PFSK-1 (cell line): ENCODE data around the gene GTF2F2.

Experiments
- FOXP2 ChIP-seq: optimal IDR thresholded peaks from 2 replicates; pipeline ENCODE3; 2011; ENCODE audit warnings: borderline replicate concordance, control low read depth, inconsistent platforms; ENCODE audit not compliant: insufficient read depth; ENCODE audit errors: extremely low read length, extremely low read depth
- POLR2AphosphoS5 ChIP-seq: IDR thresholded peaks from 2 replicates; pipeline ENCODE4 v1.6.1; 2012; ENCODE audit warnings: low read depth, mild to moderate bottlenecking, control low read depth, low read length, moderate library complexity
- REST ChIP-seq, 2 experiments: IDR thresholded peaks; 2 replicates each; pipeline versions ENCODE4 v1.6.1 to v1.8.0; 2011 to 2012; ENCODE audit warnings: low read depth in 2 of 2, low read length in 2 of 2, control low read depth in 1 of 2, inconsistent platforms in 1 of 2, mild to moderate bottlenecking in 1 of 2, moderate library complexity in 1 of 2; ENCODE audit not compliant: insufficient read depth in 1 of 2
- SIN3A ChIP-seq: IDR thresholded peaks from 2 replicates; pipeline ENCODE4 v1.6.1; 2012; ENCODE audit warnings: mild to moderate bottlenecking, low read length, moderate library complexity, borderline replicate concordance; ENCODE audit not compliant: insufficient read depth
- TAF1 ChIP-seq: IDR thresholded peaks from 2 replicates; pipeline ENCODE4 v1.6.1; 2012; ENCODE audit warnings: low read length, control low read depth, borderline replicate concordance; ENCODE audit not compliant: insufficient read depth

Gene GTF2F2

GRCh38 chr13:45156565-45157361 is 36.5 kb downstream of the GTF2F2 start:
- no peak for TF ChIP-seq TAF1

DNA sequence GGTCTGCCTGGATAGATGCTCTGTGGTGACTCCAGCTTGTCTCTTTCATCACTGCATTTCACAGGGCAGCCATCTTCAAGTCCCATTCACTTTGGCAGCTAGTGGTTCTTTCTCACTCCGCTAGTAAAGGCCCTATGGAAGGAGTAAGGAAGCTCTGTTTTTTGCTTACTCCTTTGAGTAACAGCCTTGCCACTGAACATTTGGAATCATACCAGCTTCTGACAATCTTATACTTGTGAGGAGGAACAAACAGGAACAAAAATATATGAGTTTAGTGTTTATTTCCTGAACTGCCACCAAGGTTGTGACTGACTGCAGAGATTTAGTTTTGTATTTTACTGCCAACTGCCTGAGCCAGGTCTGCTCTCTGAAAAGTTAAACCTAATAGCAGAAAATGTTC is 41.9 kb downstream of the GTF2F2 start:
- TF ChIP-seq POLR2AphosphoS5: no peak
- no peak for TF ChIP-seq TAF1
- TF ChIP-seq SIN3A: no peak
- no peak for TF ChIP-seq FOXP2
- no peak for TF ChIP-seq REST (IDR thresholded peaks at IDR 0.05; ENCODE audit: insufficient read depth in 1 of 2, low read depth in 2 of 2, low read length in 2 of 2)

GRCh38 chr13:45162821-45163220 is 42.5 kb downstream of the GTF2F2 start:
- TF ChIP-seq FOXP2: no peak
- TF ChIP-seq SIN3A: no peak
- no peak for TF ChIP-seq REST (IDR thresholded peaks at IDR 0.05; ENCODE audit: insufficient read depth in 1 of 2, low read depth in 2 of 2, low read length in 2 of 2)
- TF ChIP-seq POLR2AphosphoS5: no peak
- no peak for TF ChIP-seq TAF1

DNA sequence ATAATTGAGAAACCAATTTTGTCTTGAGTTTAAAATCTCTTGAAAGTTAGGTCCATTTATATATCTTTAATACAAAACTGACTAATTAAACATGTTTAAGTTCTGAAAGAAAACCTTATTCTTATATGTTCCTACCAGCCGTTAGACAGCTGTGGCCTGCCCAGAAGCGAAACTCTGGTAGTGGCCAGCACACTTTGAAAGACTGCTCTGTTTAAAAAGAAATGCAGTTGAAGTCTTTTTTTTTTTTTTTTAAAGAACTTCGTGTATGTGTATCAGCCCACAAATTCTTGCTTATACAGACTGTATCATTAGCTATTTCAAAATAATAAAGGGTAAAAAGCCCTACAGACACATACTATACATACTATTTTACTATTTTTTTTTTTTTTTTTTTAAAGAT is 46.5 kb downstream of the GTF2F2 start:
- TF ChIP-seq SIN3A: no peak
- TF ChIP-seq POLR2AphosphoS5: no peak
- no peak for TF ChIP-seq REST (IDR thresholded peaks at IDR 0.05; ENCODE audit: insufficient read depth in 1 of 2, low read depth in 2 of 2, low read length in 2 of 2)
- TF ChIP-seq FOXP2: no peak
- no peak for TF ChIP-seq TAF1

- TF ChIP-seq SIN3A (no peak), TAF1 (no peak), POLR2AphosphoS5 (no peak), REST (IDR thresholded peaks at IDR 0.05; ENCODE audit: insufficient read depth in 1 of 2, low read depth in 2 of 2, low read length in 2 of 2) (no peak), FOXP2 (no peak)
Measured at GRCh38 chr13:45167611-45168554, 47.6 kb downstream of the GTF2F2 start.
